Urinary bladder (tissue), 4 donors: ENCODE results near the gene PGBD5. TPM values are rescaled to one million over a fixed set of nuclear protein-coding genes. Genes with fewer than 3 reads are reported as not detected.
A peak's percentile ranks its signal among the peaks of the same experiment; 100 is the strongest.

Source experiments
- DNase-seq: peaks from one replicate; pipeline ENCODE4 v3.0.0-alpha.2; 2015; ENCODE audit errors: extremely low spot score
- H3K27ac ChIP-seq: one replicate; pipeline ENCODE4 v1.5.1; 2013; ENCODE audit warnings: low read depth, mild to moderate bottlenecking, moderate library complexity
- H3K36me3 ChIP-seq: one replicate; pipeline ENCODE4 v1.6.1; 2013; ENCODE audit warnings: mild to moderate bottlenecking, moderate library complexity; ENCODE audit not compliant: insufficient read depth
- H3K4me1 ChIP-seq: one replicate; pipeline ENCODE4 v1.6.1; 2013; ENCODE audit warnings: mild to moderate bottlenecking, moderate library complexity; ENCODE audit not compliant: insufficient read depth
- H3K4me3 ChIP-seq: one replicate; pipeline ENCODE4 v1.5.1; 2013; ENCODE audit warnings: low read depth, low read length
- WGBS: extraction: QIAGEN DNeasy Blood & Tissue Kit; methylation state at CpG from one replicate; pipeline ENCODE4 v1.1.7; 2013; 5-methylcytosine and 5-hydroxymethylcytosine counted together
- polyA plus RNA-seq: library from polyadenylated mRNA; stranded (reverse); fragments of 200-250 nt; gene quantifications from one replicate; pipeline ENCODE4 v1.2.3, GENCODE V29; 2013
- total RNA-seq: library from RNA; depleted of rRNA; stranded (reverse); fragments of >200 nt; gene quantifications from one replicate; pipeline ENCODE4 v1.2.3, GENCODE V29; 2014
- donor health status: healthy with polysubstance abuse.
- donor health status: healthy.

Gene PGBD5
- total and polyA plus RNA-seq, 2 donors, result 0.52 to 2.5 TPM

- WGBS, result 93% methylated on average over 1 of the region's 1 CpG
- Histone ChIP-seq H3K4me3 (no peak overlapping the region), H3K27ac (no peak overlapping the region), H3K4me1 (no peaks in the 10 kb centered on the region), H3K36me3 (no peaks in the 10 kb centered on the region)
- DNase-seq, result no peak
Observed at GRCh38 chr1:230435108-230435507, 9.0 kb upstream of the PGBD5 start.

GRCh38 chr1:230431527-230431926 is 5.4 kb upstream of the PGBD5 start:
- DNase-seq, result no peak
- 62% methylated on average over 3 of the region's 3 CpGs for WGBS
- H3K4me3 ChIP-seq, result no peak overlapping the region
- no peak overlapping the region for H3K27ac ChIP-seq
- no peaks in the 10 kb centered on the region for H3K4me1 ChIP-seq
- H3K36me3 ChIP-seq, result no peaks in the 10 kb centered on the region

DNA sequence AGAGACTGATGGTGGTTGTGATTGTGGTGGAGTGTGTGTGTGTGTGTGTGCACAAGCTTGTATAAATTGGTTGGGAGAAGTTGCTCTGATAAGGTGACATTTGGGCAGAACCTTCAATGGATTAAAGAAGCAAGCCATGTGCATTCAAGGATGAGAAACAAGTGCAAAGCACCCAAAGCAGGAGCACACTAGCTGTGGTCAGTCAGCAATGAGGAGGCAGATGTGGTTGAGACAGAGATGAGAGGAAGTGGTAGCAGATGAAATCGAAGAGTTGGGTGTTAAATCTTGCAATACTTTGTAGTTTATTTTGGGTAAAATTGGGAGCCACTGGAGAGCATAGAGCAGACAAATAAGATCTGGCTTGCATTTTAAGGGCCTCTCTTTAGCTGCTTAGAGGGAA is 4.4 kb upstream of the PGBD5 start:
- H3K4me3 ChIP-seq, result no peak overlapping the region
- 37% methylated on average over 1 of the region's 1 CpG for WGBS

GRCh38 chr1:230429067-230429735 is 3.1 kb upstream of the PGBD5 start:
- DNase-seq, result no peak
- no peak overlapping the region for H3K4me3 ChIP-seq
- no peaks in the 10 kb centered on the region for H3K36me3 ChIP-seq
- H3K27ac ChIP-seq, result no peak overlapping the region
- WGBS, result 82% methylated on average over 2 of the region's 2 CpGs
- no peaks in the 10 kb centered on the region for H3K4me1 ChIP-seq

More for the DNA sequence above, 4.4 kb upstream of the PGBD5 start:
- H3K4me1 ChIP-seq, result no peaks in the 10 kb centered on the region
- no peak for DNase-seq
- H3K27ac ChIP-seq, result no peak overlapping the region
- no peaks in the 10 kb centered on the region for H3K36me3 ChIP-seq

DNA sequence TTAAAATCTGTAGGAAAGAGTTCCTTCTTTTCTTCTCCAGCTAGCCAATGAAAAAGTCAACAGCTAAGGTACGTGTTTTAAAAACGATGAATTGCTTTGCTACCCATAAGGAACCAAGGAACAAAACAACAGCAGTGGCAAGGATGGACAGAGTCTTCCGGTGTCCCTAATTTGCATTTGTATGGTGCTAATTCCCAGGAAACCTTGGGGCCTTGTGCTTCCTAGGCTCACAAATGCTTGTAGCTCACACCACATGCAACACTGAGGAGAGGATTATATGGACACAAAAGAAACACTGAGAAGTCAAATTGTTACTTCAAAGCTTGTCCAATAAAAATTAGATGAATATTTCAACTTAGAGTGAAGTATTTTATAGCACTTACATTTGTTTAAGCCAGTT is 1.8 kb upstream of the PGBD5 start:
- Histone ChIP-seq H3K4me3 (no peak overlapping the region), H3K27ac (no peak overlapping the region), H3K4me1 (no peaks in the 10 kb centered on the region), H3K36me3 (no peaks in the 10 kb centered on the region)
- 12% methylated on average over 3 of the region's 3 CpGs for WGBS
- DNase-seq, result no peak

DNA sequence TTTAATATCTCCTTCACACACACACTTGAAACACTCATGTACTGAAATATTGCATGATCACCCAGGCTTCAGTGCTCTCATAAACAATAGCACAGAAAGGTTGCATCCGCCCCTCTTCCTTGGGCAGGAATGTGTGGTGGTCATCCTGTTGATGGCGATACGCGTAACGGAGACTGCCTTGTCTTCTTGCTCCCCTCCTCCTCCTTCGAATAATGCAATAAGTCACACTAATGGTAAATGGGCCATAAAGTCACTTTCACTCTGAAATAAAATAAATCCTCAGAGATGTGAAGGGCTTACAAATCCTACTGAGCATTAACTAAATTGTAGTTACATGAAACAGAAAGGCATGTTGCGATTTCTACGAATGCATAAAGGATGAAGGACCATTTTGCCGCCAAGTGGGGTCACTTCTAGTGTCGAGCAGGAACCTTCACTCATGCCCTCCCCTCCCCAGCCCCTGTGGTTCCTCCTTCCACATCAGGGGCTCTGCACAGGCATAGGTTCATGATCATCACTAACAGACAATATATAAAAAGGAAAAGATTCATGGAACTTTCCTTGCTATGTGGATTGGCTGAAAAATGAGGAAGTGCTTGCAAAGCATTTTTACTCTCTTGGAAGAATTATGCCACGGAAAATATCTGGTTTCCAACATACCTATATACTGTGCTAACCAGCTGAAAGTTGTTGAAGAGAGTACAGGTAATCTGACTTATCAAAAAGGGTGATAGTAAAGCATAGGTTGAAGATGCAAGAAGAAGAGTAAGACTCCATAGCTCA is 1.2 kb upstream of the PGBD5 start:
- no peaks in the 10 kb centered on the region for H3K36me3 ChIP-seq
- WGBS, result 40% methylated on average over 11 of the region's 11 CpGs
- no peaks in the 10 kb centered on the region for H3K4me1 ChIP-seq
- H3K4me3 ChIP-seq, result no peak overlapping the region
- no peak overlapping the region for H3K27ac ChIP-seq
- no peak for DNase-seq

DNA sequence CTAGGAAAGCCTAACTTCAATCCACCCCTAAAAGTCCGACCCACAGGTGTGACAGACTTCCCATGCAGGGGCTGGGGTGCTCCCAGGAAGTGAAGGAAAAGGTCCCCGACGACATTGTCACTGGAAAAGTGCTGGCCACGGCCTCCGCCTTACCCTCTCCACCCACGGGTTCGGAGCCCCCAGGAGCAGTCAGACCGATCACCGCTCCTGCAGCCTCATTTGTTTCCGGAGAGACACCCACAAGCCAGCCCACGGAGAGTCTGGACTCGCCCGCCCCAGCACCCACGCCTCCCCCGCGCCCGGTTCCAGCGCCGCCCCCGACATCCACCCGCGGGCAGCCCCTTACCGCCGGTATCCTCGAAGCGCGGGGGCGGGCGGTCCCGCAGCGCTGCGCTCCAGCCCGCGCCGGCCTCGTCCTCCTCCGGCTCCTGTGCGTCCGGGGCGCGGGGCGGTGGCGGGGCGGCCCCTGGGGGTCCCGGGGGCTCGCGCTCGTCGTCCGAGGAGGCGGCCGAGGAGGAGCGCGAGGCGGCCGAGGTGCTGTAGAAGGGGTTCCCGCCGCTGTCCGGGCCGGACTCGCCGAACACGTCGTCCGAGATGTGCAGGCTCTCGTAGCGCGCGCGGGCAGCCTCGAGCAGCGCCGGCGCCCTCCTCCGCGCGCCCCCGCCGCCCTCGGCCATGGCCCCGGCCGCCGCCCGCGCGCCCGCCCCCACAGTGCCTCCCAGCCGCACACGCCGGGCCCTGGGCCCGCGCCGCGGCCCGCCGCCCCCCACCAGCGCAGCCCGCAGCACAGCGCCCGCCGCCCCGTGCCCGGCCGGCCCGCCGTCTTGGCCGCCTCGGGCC is 660 bp downstream of the PGBD5 start:
- Histone ChIP-seq H3K4me3 (peak overlapping the region; percentile 75), H3K4me1 (no peaks in the 10 kb centered on the region), H3K36me3 (no peaks in the 10 kb centered on the region), H3K27ac (no peak overlapping the region)
- 2% methylated on average over 100 of the region's 108 CpGs for WGBS
- no peak for DNase-seq

- Histone ChIP-seq H3K27ac (no peak overlapping the region), H3K4me1 (no peaks in the 10 kb centered on the region), H3K36me3 (no peaks in the 10 kb centered on the region), H3K4me3 (no peak overlapping the region)
- DNase-seq, result no peak
- WGBS, result 5% methylated on average over 33 of the region's 33 CpGs
Observed at GRCh38 chr1:230424391-230425251, 1.5 kb downstream of the PGBD5 start.

DNA sequence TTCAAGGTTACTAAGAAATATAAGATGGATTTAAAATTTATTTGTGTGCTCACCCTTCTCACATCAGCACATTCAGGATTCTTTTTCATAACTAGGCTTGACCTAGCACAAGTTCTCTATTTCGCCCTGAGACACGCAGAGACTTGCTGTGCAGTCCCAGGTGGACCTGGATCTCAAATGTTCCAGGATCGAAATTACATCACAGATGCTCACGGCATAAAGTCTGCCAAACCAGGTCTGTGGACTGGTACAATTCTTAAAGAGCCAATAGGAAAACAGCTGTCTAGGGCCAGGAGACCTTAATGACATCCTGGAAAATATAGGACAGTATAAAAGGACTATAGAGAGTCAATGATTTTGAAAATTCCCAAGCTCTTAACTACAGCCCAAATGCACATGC is 2.2 kb downstream of the PGBD5 start:
- H3K27ac ChIP-seq, result no peak overlapping the region
- WGBS, result 69% methylated on average over 4 of the region's 4 CpGs
- no peaks in the 10 kb centered on the region for H3K4me1 ChIP-seq
- DNase-seq, result no peak
- H3K36me3 ChIP-seq, result no peaks in the 10 kb centered on the region
- no peak overlapping the region for H3K4me3 ChIP-seq

DNA sequence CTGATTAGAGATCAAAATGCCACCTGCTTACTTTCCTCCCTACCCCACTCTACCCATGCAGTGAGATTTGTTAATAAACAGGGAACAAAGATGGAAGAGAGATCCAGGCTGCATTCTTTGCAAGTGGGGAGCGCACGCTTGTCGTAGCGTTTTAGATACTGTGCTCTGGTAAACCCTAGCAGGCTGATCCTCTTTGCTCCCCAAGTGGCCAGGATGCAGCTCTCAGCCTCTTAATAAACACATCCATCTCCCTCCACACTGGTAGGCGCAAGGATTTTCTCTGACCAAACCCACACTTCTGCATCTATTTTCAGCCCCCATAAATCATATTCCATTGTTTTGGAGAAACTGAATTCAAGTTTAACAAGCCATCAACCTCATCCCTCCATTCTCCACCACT is 2.9 kb downstream of the PGBD5 start:
- Histone ChIP-seq H3K4me1 (no peaks in the 10 kb centered on the region), H3K27ac (no peak overlapping the region), H3K4me3 (no peak overlapping the region), H3K36me3 (no peaks in the 10 kb centered on the region)
- WGBS, result 60% methylated on average over 5 of the region's 5 CpGs
- DNase-seq, result no peak

DNA sequence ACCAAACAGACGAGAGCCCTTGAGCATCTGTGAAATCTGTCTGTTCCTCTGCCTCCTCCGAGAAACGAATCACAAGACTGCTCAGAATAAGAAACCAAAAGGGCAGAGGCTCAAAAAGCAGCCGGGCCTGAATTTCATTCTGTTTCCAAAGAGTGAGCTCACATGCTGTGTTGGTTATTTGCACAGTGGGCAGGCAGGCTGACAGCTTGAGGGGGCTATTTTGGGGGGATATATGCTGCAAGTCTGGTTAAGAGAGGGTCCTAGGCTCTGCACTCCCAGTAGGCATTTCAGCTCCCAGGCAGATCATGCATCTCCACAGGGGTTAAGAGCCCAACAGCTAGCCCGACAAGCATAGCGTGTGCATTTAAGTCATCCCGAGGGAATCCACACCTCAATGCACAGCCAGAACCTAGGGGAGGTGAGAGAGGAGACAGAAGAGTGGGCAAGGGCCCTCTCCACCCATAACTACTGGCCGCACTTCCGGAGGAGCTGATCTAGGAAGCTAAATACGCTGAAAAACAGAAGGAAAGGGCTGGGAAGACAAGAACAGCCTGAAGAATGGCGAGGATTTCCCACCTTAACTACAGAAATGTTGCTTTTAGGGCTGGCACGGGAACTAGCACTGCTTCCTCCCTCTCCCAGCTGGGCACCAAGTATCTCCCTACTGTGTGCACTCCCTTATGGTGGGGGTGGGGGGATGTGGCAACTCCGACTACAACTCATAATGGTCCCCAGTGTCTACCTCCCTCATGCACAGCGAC is 3.7 kb downstream of the PGBD5 start:
- 41% methylated on average over 14 of the region's 14 CpGs for WGBS
- H3K36me3 ChIP-seq, result no peaks in the 10 kb centered on the region
- no peak for DNase-seq

GRCh38 chr1:230421481-230421880 is 4.7 kb downstream of the PGBD5 start:
- H3K27ac ChIP-seq, result no peak overlapping the region
- 58% methylated on average over 1 of the region's 1 CpG for WGBS

More for the DNA sequence above, 3.7 kb downstream of the PGBD5 start:
- Histone ChIP-seq H3K4me1 (no peaks in the 10 kb centered on the region), H3K27ac (no peak overlapping the region), H3K4me3 (no peak overlapping the region)

More at GRCh38 chr1:230421481-230421880, 4.7 kb downstream of the PGBD5 start:
- Histone ChIP-seq H3K36me3 (no peaks in the 10 kb centered on the region), H3K4me3 (no peak overlapping the region), H3K4me1 (no peaks in the 10 kb centered on the region)
- no peak for DNase-seq
